PC-9 (cell line): ENCODE measurements around the gene PAFAH2. TPM values are rescaled to one million over a fixed set of nuclear protein-coding genes. Genes with fewer than 3 reads are reported as not detected.
A peak's percentile ranks its signal among the peaks of the same experiment; 100 is the strongest.

Experiments used
- BruUV-seq: library from RNA; stranded (reverse); fragments of 400-500 nt; replicated peaks from 2 replicates; lab custom pipeline; 2021; lab: Mats Ljungman, UMichigan
- CTCF ChIA-PET: fragments of 300-600 bp; sonication (Branson Sonifier 250); formaldehyde crosslinking; loops from one replicate; lab custom pipeline; 2022; ENCODE audit warnings: antibody characterized with exemption; lab: Charles Lee
- POLR2A ChIA-PET: fragments of 300-600 bp; sonication (Branson Sonifier 250); formaldehyde crosslinking; loops from one replicate; lab custom pipeline; 2022; ENCODE audit warnings: antibody characterized with exemption; ENCODE audit not compliant: unreplicated experiment; lab: Charles Lee
- DNase-seq, 2 experiments: peaks; one replicate each; pipeline versions ENCODE4 v3.0.0 to v3.0.0-alpha.2; 2015 to 2022; ENCODE audit warnings: mixed read lengths in 1 of 2
- H2AFZ ChIP-seq: fragments of 200-600 bp; sonication (generic); 2 replicates; pipeline ENCODE4 v1.8.1; 2017; ENCODE audit warnings: antibody characterized with exemption
- H3F3A ChIP-seq: fragments of 200-600 bp; sonication (generic); 2 replicates; pipeline ENCODE4 v1.8.1; 2017; ENCODE audit warnings: antibody characterized with exemption, mild to moderate bottlenecking, low read depth; ENCODE audit not compliant: insufficient read depth
- H3K27ac ChIP-seq: fragments of 200-600 bp; sonication (generic); 2 replicates; pipeline ENCODE4 v1.6.1; 2016; ENCODE audit warnings: mixed run types
- H3K27me3 ChIP-seq: fragments of 200-600 bp; sonication (generic); 2 replicates; pipeline ENCODE4 v1.6.1; 2016; ENCODE audit warnings: low read depth, mixed run types; ENCODE audit not compliant: insufficient read depth
- H3K36me3 ChIP-seq: fragments of 200-600 bp; sonication (generic); 2 replicates; pipeline ENCODE4 v1.6.1; 2016; ENCODE audit warnings: low read depth, mixed run types
- H3K4me1 ChIP-seq: fragments of 200-600 bp; sonication (generic); replicated peaks from 2 replicates; pipeline ENCODE4 v1.6.1; 2016; ENCODE audit warnings: mixed run types; ENCODE audit not compliant: insufficient read depth
- H3K4me2 ChIP-seq: fragments of 200-600 bp; sonication (generic); 2 replicates; pipeline ENCODE4 v1.6.1; 2017; ENCODE audit warnings: mixed run types
- H3K4me3 ChIP-seq: fragments of 200-600 bp; sonication (generic); 2 replicates; pipeline ENCODE4 v1.6.1; 2016; ENCODE audit warnings: mixed run types
- H3K79me2 ChIP-seq: fragments of 200-600 bp; sonication (generic); 2 replicates; pipeline ENCODE4 v1.6.1; 2017; ENCODE audit warnings: low read depth, mixed run types
- H3K9me2 ChIP-seq: fragments of 200-600 bp; sonication (generic); 2 replicates; pipeline ENCODE4 v1.8.1; 2017; ENCODE audit warnings: mild to moderate bottlenecking; ENCODE audit not compliant: insufficient read depth
- H3K9me3 ChIP-seq: fragments of 200-600 bp; sonication (generic); 2 replicates; pipeline ENCODE4 v1.8.1; 2016; ENCODE audit warnings: low read depth; ENCODE audit not compliant: insufficient read depth
- H4K20me1 ChIP-seq: fragments of 200-600 bp; sonication (generic); 2 replicates; pipeline ENCODE4 v1.8.1; 2017; ENCODE audit not compliant: insufficient read depth
- CTCF ChIP-seq: fragments of 200-600 bp; sonication (generic); conservative IDR thresholded peaks from 2 replicates; pipeline ENCODE4 v1.6.1; 2017; ENCODE audit warnings: mixed run types, antibody characterized with exemption, mild to moderate bottlenecking, moderate library complexity
- EZH2 ChIP-seq: fragments of 200-600 bp; sonication (generic); IDR thresholded peaks from 2 replicates; pipeline ENCODE4 v1.8.0; 2017; ENCODE audit warnings: antibody characterized with exemption, low read depth
- intact Hi-C: fragments of 100-400 bp; cut with micrococcal nuclease; formaldehyde crosslinking; loops from one replicate; pipeline ENCODE4 v1.10.0; 2022; ENCODE audit not compliant: unreplicated experiment
- total RNA-seq: library from RNA; stranded (reverse); gene quantifications from 2 replicates; pipeline ENCODE4 v1.2.3, GENCODE V29; 2021

PAFAH2 gene
- total RNA-seq, 1 experiment from 2014 or later, result 13.9 TPM

GRCh38 chr1:26020941-26021646, 23.2 kb upstream of the PAFAH2 start:
- Histone ChIP-seq H3K4me1 (peaks cover 9% of the 10 kb centered on the region; the same call in 1 of the 2 replicates), H3K4me3 (no peak overlapping the region), H3K9me2 (no peaks in the 10 kb centered on the region), H2AFZ (no peak overlapping the region), H3K36me3 (no peaks in the 10 kb centered on the region), H3K4me2 (no peak overlapping the region), H3K9me3 (no peaks in the 10 kb centered on the region), H3K27me3 (no peaks in the 10 kb centered on the region), H4K20me1 (no peaks in the 10 kb centered on the region), H3K79me2 (no peaks in the 10 kb centered on the region), H3K27ac (no peak overlapping the region), H3F3A (no peaks in the 10 kb centered on the region)
- ChIA-PET CTCF (no interaction called here), POLR2A (no interaction called here)
- DNase-seq, result no peak
- no TSS peak for BruUV-seq
- no peak for TF ChIP-seq EZH2
- TF ChIP-seq CTCF, result no peak
- intact Hi-C loops, result no loop called here

GRCh38 chr1:26020330-26020768, 22.5 kb upstream of the PAFAH2 start:
- no peaks in the 10 kb centered on the region for H4K20me1 ChIP-seq
- no peaks in the 10 kb centered on the region for H3K36me3 ChIP-seq
- DNase-seq, result no peak
- no peak overlapping the region for H3K4me3 ChIP-seq
- intact Hi-C loops, result no loop called here
- H3K27me3 ChIP-seq, result no peaks in the 10 kb centered on the region
- H3K79me2 ChIP-seq, result no peaks in the 10 kb centered on the region
- H3F3A ChIP-seq, result no peaks in the 10 kb centered on the region
- peaks cover 9% of the 10 kb centered on the region; the same call in 1 of the 2 replicates for H3K4me1 ChIP-seq
- no TSS peak for BruUV-seq
- ChIA-PET CTCF (interaction anchor here (0.9 kb wide), 1 partner anchor 23 kb away, joined by 5 read pairs; the partner anchor contains the start of gene PAFAH2), POLR2A (interaction anchor here (0.7 kb wide), 1 partner anchor 313 kb away, joined by 8 read pairs; no protein-coding TSS in a partner anchor)
- H3K27ac ChIP-seq, result no peak overlapping the region
- no peak overlapping the region for H2AFZ ChIP-seq
- TF ChIP-seq CTCF, result no peak
- no peak overlapping the region for H3K4me2 ChIP-seq
- no peaks in the 10 kb centered on the region for H3K9me3 ChIP-seq
- no peaks in the 10 kb centered on the region for H3K9me2 ChIP-seq

GRCh38 chr1:26019641-26020315, 21.9 kb upstream of the PAFAH2 start:
- H4K20me1 ChIP-seq, result no peaks in the 10 kb centered on the region
- intact Hi-C loops, result no loop called here
- no peaks in the 10 kb centered on the region for H3K79me2 ChIP-seq
- CTCF ChIA-PET, result interaction anchor here (0.6 to 0.9 kb wide), 2 partner anchors 22 to 79 kb away, joined by 3 to 5 read pairs; partner anchors contain the start of gene PAFAH2
- H3K9me3 ChIP-seq, result no peaks in the 10 kb centered on the region
- TF ChIP-seq CTCF (no peak), EZH2 (no peak)
- H3K4me3 ChIP-seq, result no peak overlapping the region
- H3K4me2 ChIP-seq, result peak overlapping the region; percentile 16
- DNase-seq, result peak; percentile 43 to 67
- H3K27ac ChIP-seq, result no peak overlapping the region
- peaks cover 9% of the 10 kb centered on the region; the same call in 1 of the 2 replicates for H3K4me1 ChIP-seq
- POLR2A ChIA-PET, result interaction anchor here (0.7 kb wide), 1 partner anchor 313 kb away, joined by 8 read pairs; no protein-coding TSS in a partner anchor
- H2AFZ ChIP-seq, result no peak overlapping the region
- BruUV-seq, result TSS peak; percentile 47
- H3K27me3 ChIP-seq, result no peaks in the 10 kb centered on the region
- no peaks in the 10 kb centered on the region for H3K9me2 ChIP-seq
- no peaks in the 10 kb centered on the region for H3K36me3 ChIP-seq
- no peaks in the 10 kb centered on the region for H3F3A ChIP-seq
